ENCODE results near the gene SOX14.

The SOX14 gene

DNA sequence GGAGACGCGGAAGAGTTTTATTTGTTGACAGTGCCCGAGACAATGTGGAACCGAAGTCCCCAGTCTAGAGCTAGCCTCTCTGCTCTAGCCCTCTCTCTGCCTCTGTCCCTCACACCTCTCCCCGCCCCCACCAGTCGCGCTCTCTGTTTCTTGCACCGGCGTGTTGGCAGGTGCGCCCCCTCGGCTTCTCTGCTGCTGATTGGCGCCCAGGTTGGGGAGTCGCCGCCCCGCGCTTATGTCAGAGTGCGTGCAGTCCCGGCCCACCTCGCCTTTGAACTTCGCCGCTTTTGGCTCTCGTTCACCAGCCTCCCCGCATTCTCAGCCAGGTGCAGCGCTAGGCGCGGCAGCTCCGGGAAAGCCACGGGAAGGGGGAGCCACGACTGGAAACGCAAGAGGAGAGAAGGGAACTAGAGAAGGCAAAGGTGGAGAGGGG is at the start of gene SOX14:
TSS of gene SOX14 (plus strand) at position 315 of the 433 bp plus-strand sequence. CDS start 470 bp downstream, outside the sequence.
- DNase-seq (ENCODE audit: low read depth, low spot score), result no peak
- H3K27ac ChIP-seq, result no peak within 1 kb of the TSS
- TF ChIP-seq EZH2 (IDR thresholded peaks at IDR 0.05), result no peak
- no peak for TF ChIP-seq FOXP2 (optimal IDR thresholded peaks at IDR 0.05; ENCODE audit: control extremely low read depth, extremely low read length, insufficient read depth)
- TF ChIP-seq POLR2AphosphoS5 (IDR thresholded peaks at IDR 0.05; ENCODE audit: borderline replicate concordance, low read depth, low read length), result no peak
- no peak within 1 kb of the TSS for H3K9ac ChIP-seq (ENCODE audit: insufficient read length)
- no peaks in the 10 kb centered on the region for H3K9me3 ChIP-seq (ENCODE audit: low read depth, low read length)
- no peaks in the 10 kb centered on the region for H3K36me3 ChIP-seq (ENCODE audit: insufficient read depth, low read length)
- H3K4me3 ChIP-seq, result no peak within 1 kb of the TSS

GRCh38 chr3:137714551-137714950 is 49.6 kb upstream of the SOX14 start:
- Histone ChIP-seq H3K9ac (ENCODE audit: insufficient read length) (no peak overlapping the region), H3K36me3 (ENCODE audit: insufficient read depth, low read length) (no peaks in the 10 kb centered on the region), H3K27ac (no peak overlapping the region), H3K4me3 (no peak overlapping the region), H3K9me3 (ENCODE audit: low read depth, low read length) (no peaks in the 10 kb centered on the region)
- no peak for DNase-seq (ENCODE audit: low read depth, low spot score)
- TF ChIP-seq FOXP2 (optimal IDR thresholded peaks at IDR 0.05; ENCODE audit: control extremely low read depth, extremely low read length, insufficient read depth) (no peak), POLR2AphosphoS5 (IDR thresholded peaks at IDR 0.05; ENCODE audit: borderline replicate concordance, low read depth, low read length) (no peak), EZH2 (IDR thresholded peaks at IDR 0.05) (no peak)

- Histone ChIP-seq H3K27ac (no peak overlapping the region), H3K9ac (ENCODE audit: insufficient read length) (no peak overlapping the region), H3K36me3 (ENCODE audit: insufficient read depth, low read length) (no peaks in the 10 kb centered on the region), H3K9me3 (ENCODE audit: low read depth, low read length) (no peaks in the 10 kb centered on the region), H3K4me3 (no peak overlapping the region)
- no peak for DNase-seq (ENCODE audit: low read depth, low spot score)
- TF ChIP-seq POLR2AphosphoS5 (IDR thresholded peaks at IDR 0.05; ENCODE audit: borderline replicate concordance, low read depth, low read length), result no peak
- TF ChIP-seq EZH2 (IDR thresholded peaks at IDR 0.05), result no peak
- no peak for TF ChIP-seq FOXP2 (optimal IDR thresholded peaks at IDR 0.05; ENCODE audit: control extremely low read depth, extremely low read length, insufficient read depth)
These were observed 39.9 kb upstream of the SOX14 start for GRCh38 chr3:137724240-137724639.

- Histone ChIP-seq H3K9me3 (ENCODE audit: low read depth, low read length) (no peaks in the 10 kb centered on the region), H3K36me3 (ENCODE audit: insufficient read depth, low read length) (no peaks in the 10 kb centered on the region), H3K27ac (no peak overlapping the region), H3K9ac (ENCODE audit: insufficient read length) (no peak overlapping the region), H3K4me3 (no peak overlapping the region)
- no peak for DNase-seq (ENCODE audit: low read depth, low spot score)
- no peak for TF ChIP-seq EZH2 (IDR thresholded peaks at IDR 0.05)
- TF ChIP-seq POLR2AphosphoS5 (IDR thresholded peaks at IDR 0.05; ENCODE audit: borderline replicate concordance, low read depth, low read length), result no peak
- no peak for TF ChIP-seq FOXP2 (optimal IDR thresholded peaks at IDR 0.05; ENCODE audit: control extremely low read depth, extremely low read length, insufficient read depth)
These were observed 26.9 kb upstream of the SOX14 start for GRCh38 chr3:137737208-137737607.

- no peak for DNase-seq (ENCODE audit: low read depth, low spot score)
- TF ChIP-seq POLR2AphosphoS5 (IDR thresholded peaks at IDR 0.05; ENCODE audit: borderline replicate concordance, low read depth, low read length), result no peak
- TF ChIP-seq FOXP2 (optimal IDR thresholded peaks at IDR 0.05; ENCODE audit: control extremely low read depth, extremely low read length, insufficient read depth), result no peak
- no peak for TF ChIP-seq EZH2 (IDR thresholded peaks at IDR 0.05)
These were observed 25.4 kb upstream of the SOX14 start for GRCh38 chr3:137738710-137739109.

GRCh38 chr3:137743608-137744007 is 20.5 kb upstream of the SOX14 start:
- no peak overlapping the region for H3K4me3 ChIP-seq
- no peak for TF ChIP-seq EZH2 (IDR thresholded peaks at IDR 0.05)
- no peak for TF ChIP-seq POLR2AphosphoS5 (IDR thresholded peaks at IDR 0.05; ENCODE audit: borderline replicate concordance, low read depth, low read length)
- DNase-seq (ENCODE audit: low read depth, low spot score), result no peak
- no peak overlapping the region for H3K27ac ChIP-seq
- H3K36me3 ChIP-seq (ENCODE audit: insufficient read depth, low read length), result no peaks in the 10 kb centered on the region
- no peaks in the 10 kb centered on the region for H3K9me3 ChIP-seq (ENCODE audit: low read depth, low read length)
- H3K9ac ChIP-seq (ENCODE audit: insufficient read length), result no peak overlapping the region

More at GRCh38 chr3:137738710-137739109, 25.4 kb upstream of the SOX14 start:
- Histone ChIP-seq H3K4me3 (no peak overlapping the region), H3K9me3 (ENCODE audit: low read depth, low read length) (no peaks in the 10 kb centered on the region), H3K27ac (no peak overlapping the region), H3K9ac (ENCODE audit: insufficient read length) (no peak overlapping the region), H3K36me3 (ENCODE audit: insufficient read depth, low read length) (no peaks in the 10 kb centered on the region)

DNA sequence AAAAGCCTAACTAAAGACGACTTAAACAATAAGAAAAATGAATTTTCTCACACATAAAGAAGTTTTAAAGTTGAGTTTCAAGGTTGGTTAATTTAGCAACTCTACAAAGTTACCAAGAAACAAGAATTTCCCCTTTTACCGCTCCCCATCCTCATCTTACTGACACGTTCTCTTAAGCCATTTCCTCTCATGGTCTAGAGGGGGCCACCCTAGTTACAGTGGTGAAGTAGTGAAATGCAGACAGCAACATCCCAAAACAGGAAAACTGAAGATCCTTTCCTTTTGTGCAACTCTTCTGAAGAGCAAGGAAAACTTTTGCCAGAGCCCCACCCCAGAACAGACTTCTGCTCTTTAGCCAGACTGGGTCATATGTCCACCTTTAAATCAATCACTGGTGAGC is 17.3 kb upstream of the SOX14 start:
- TF ChIP-seq POLR2AphosphoS5 (IDR thresholded peaks at IDR 0.05; ENCODE audit: borderline replicate concordance, low read depth, low read length), result no peak
- TF ChIP-seq EZH2 (IDR thresholded peaks at IDR 0.05), result no peak
- TF ChIP-seq FOXP2 (optimal IDR thresholded peaks at IDR 0.05; ENCODE audit: control extremely low read depth, extremely low read length, insufficient read depth), result no peak
- Histone ChIP-seq H3K4me3 (no peak overlapping the region), H3K36me3 (ENCODE audit: insufficient read depth, low read length) (no peaks in the 10 kb centered on the region), H3K9ac (ENCODE audit: insufficient read length) (no peak overlapping the region), H3K27ac (no peak overlapping the region), H3K9me3 (ENCODE audit: low read depth, low read length) (no peaks in the 10 kb centered on the region)
- DNase-seq (ENCODE audit: low read depth, low spot score), result no peak

- no peak for DNase-seq (ENCODE audit: low read depth, low spot score)
- H3K36me3 ChIP-seq (ENCODE audit: insufficient read depth, low read length), result no peaks in the 10 kb centered on the region
- no peak overlapping the region for H3K27ac ChIP-seq
- no peak for TF ChIP-seq FOXP2 (optimal IDR thresholded peaks at IDR 0.05; ENCODE audit: control extremely low read depth, extremely low read length, insufficient read depth)
- no peak for TF ChIP-seq EZH2 (IDR thresholded peaks at IDR 0.05)
- TF ChIP-seq POLR2AphosphoS5 (IDR thresholded peaks at IDR 0.05; ENCODE audit: borderline replicate concordance, low read depth, low read length), result no peak
- H3K4me3 ChIP-seq, result no peak overlapping the region
- no peak overlapping the region for H3K9ac ChIP-seq (ENCODE audit: insufficient read length)
- H3K9me3 ChIP-seq (ENCODE audit: low read depth, low read length), result no peaks in the 10 kb centered on the region
These were observed 4.6 kb upstream of the SOX14 start for GRCh38 chr3:137759505-137759904.
